IPS DF 4.7 (cell line): ENCODE measurements around the gene ATE1.
"Not testable (repeated sequence)": the region's sequence is repeated elsewhere in the genome, so short reads cannot be mapped to it uniquely, and the experiment has no call there.

Experiments used
- DNase-seq: peaks from one replicate; pipeline ENCODE4 v3.0.0-alpha.2; 2013; ENCODE audit warnings: low spot score; ENCODE audit errors: extremely low read depth

The ATE1 gene

GRCh38 chr10:121927841-121928527, at the start of gene ATE1:
Gene ATE1, minus strand, starts transcription at chr10:121928031. Its CDS starts 82 bp downstream, at chr10:121927949.
- DNase-seq: peak; percentile 56

DNA sequence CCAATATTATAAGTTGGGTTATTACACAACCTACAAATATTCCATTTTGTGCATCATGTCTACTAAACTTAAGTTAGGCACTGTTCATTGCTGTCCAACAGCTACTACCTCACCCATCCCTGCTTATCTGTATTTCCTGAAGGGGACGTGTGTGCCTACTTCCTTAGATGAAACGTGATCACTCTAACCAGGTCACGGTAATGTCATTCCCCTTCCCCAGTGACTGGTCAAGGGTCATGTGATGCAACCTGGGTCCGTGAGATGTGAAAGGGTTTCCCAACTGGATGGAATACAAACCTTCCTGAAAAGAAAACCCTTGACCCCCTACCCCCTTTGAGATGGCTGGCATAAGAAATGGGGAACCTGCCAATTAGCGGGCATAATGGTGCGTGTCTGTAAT, 48.8 kb upstream of the ATE1 start:
- no peak for DNase-seq

GRCh38 chr10:121975295-121976086, 47.7 kb upstream of the ATE1 start:
- DNase-seq: no peak

DNA sequence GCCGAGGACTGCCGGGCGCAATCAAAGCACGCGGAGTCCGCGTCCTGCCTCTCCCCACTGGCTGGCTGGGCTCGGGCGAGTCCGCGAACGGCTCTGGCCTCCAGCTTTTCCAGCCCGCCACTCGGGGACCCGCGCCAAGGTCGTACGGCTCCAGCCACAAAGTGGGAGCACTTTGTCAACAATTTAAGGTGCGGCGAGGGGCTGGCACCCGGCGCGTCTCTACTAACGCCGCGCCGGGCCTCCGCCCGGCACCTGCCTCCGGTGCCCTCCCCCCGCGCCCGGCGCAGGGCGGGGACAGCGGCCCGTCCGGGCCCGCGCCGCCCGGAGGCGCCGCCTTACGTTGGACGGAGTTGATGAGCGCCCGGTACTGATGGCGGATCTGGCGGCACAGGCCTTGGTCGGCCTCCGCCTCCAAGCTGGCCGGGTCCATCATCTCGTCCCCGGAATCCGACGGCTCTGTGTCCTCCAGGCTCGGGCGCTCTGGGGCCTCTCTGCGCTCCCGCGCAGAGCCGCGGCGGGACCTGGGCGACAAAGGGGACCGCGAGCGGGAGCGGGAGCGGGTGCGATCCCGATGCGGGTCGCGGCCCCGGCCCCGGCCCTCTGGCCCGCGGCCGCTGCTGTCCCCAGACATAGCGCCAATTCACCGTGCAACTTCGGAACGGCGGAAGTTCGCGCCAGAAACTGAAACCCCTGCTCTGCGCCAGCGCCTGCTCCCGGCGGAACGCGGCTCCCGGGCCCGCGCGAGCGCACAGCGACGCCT, 46.9 kb upstream of the ATE1 start, which contains the start of gene NSMCE4A:
Gene NSMCE4A (minus strand): TSS at position 683 of the 760 bp plus-strand sequence. CDS start 52 bp downstream, at position 631.
- DNase-seq: no peak

GRCh38 chr10:121974019-121974534, 46.2 kb upstream of the ATE1 start:
- no peak for DNase-seq

DNA sequence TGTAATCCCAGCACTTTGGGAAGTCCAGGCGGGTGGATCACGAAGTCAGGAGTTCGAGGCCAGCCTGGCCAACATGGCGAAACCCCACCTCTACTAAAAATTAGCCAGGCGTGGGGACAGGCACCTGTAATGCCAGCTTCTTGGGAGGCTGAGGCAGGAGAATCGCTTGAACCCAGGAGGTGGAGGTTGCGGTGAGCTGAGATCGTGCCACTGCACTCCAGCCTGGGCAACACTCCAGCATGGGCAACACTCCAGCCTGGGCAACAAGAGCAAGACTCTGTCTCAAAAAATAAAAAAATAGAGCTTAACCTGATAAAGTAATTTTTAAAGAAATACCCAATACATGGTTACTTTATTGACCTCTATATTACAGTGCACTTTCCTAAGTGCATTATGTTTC, 41.3 kb upstream of the ATE1 start:
- not testable (repeated sequence) for DNase-seq

DNA sequence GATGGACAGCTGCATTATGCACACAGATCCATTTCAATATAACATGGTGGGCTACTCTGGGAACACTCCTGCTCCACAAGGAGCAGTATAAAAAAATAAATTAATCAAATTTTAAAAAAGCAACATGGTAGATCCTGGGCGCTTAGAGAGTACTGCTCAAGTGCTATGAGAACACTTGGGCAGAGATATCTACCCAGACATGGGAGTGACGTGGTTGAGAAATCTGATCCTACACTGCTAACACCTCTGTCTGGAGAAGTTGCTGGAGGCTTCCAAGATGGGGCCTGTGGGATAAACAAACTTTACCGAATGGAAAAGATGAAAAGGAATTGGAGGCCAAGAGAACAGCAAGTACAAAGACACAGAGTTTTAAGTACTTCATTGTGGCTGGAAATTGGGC, 38.2 kb upstream of the ATE1 start:
- no peak for DNase-seq

GRCh38 chr10:121961456-121961855, 33.6 kb upstream of the ATE1 start:
- no peak for DNase-seq

- DNase-seq: no peak
Observed at GRCh38 chr10:121959671-121960070, 31.8 kb upstream of the ATE1 start.

DNA sequence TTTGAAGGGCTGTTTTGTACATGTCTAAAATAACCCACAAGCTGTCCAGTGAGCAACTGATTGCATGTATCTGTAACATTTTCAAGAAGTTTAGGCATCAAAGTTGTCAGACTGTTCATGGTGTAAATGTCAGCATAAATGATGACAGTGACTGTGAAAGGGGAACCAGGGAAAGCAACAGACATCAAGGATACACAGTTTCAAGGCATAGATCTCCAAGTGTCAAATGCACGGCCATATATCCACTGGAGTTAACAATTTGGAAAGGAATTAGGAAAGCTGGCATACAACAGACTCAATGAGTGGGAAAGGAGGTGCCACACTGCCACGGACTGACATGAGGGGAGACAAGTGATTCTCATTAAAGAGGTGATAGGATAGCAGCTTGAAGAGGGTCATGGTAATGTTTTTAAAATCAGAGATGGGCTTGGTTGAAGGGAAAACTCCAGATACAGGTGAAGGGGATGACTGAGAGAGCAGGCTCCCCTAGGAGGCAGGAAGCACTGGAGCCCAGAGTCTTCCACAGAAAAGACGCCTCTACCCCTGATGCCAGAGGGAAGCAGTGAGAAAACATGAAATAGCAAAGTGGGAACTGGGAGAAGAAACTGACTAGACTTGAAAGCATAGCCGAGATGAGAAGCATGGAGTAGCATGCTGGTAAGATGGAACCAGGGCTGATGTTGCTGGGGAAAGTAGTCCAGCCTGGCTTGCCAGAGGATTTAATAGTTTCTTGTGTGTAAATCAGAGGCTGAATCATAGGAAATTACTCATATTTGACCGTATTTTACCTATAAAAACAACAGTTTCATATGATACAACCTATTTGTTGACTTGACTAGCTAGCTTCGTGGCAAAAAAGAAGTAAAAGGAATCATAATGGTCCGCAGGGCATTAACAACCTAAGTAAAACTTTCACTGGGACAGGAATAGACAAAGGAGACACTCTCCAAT, 28.6 kb upstream of the ATE1 start:
- no peak for DNase-seq

DNA sequence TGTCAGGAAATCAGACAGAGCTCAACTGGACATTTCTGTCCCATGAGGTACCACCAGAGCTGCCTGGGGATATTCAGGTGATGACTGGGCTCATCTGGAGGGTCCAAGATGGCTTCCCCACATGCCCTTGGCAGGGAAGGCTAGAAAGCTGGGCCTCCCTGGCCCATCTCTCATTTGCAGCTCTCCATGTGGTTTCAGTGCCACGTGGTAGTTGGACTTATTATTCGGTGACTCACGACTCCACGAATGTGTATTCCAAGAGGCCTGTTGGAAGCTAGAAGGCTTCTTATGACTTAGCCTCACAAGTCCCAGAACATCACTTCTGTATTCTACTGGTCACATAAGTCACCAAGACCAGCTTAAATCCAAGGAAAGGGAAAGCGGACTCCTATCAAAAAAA, 24.4 kb upstream of the ATE1 start:
- DNase-seq: no peak

- no peak for DNase-seq
Observed at GRCh38 chr10:121949451-121949850, 21.6 kb upstream of the ATE1 start.

DNA sequence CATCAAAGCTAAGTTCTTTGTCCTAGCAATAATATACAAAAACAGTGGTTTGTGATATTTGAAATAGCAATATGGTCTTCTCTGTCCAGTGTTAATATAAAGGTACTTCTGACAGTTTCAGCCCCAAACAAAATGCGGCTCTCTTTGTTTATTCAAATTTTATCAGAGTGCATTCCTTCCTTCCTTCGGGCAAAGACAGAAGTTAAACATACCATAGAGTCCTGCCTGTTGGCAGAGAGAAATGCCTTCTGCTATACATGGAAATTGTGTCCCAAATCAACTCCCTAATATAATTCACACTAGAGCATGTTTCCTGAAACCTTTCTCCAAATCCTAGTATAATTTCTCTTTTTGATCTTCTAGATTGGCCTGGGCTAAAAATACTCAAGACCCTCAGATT, 21.2 kb upstream of the ATE1 start:
- DNase-seq: no peak

- no peak for DNase-seq
Observed at GRCh38 chr10:121947343-121948330, 19.8 kb upstream of the ATE1 start.

DNA sequence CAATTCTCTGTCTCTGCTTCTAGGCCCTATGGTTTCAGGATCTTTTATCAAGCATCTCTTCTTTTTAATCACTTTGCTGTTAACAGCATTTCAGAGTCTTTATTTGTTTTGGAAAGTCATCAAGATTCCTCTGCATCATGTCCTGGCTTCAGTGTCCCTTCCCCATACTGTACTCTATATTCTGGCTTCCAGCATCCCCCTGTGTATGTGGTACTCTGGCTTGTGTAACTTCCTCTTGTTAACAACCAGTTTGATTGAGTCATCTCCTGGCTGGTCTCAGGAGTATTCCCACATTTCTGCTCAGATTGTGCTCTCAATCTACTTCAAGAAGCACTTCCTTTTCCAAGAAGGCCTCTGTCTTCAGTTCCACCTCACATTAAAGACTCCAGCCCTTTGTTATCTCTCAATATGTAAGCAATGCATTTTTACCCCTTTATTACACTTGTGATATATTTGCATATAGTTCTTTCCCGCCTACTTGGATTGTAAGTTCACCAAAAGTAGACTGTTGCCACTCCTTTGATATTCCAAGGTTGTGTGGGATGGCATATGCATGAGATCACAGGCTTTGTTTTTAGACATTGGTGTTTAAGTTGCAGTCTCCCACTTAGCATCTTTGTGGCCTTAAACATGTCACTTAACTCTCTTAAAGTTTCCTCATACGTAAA, 15.1 kb upstream of the ATE1 start:
- no peak for DNase-seq

DNA sequence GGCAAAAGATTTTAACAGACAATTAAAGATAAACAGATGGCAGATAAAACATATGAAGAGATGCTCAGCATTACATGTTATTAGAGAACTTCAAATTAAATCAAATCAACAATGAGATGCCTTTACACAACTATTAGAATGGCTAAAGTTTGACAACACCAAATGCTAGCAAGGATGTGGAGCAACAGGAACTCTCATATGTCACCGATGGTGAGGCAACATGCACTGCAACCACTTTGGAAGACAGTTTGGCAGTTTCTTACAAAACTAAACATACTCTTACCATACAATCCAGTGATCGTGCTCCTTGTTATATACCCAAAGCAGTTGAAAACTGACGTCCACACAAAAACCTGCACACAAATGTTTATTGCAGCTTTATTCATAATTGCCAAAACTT, 13.7 kb upstream of the ATE1 start:
- DNase-seq: no peak

- no peak for DNase-seq
Observed at GRCh38 chr10:121936295-121936694, 8.5 kb upstream of the ATE1 start.

DNA sequence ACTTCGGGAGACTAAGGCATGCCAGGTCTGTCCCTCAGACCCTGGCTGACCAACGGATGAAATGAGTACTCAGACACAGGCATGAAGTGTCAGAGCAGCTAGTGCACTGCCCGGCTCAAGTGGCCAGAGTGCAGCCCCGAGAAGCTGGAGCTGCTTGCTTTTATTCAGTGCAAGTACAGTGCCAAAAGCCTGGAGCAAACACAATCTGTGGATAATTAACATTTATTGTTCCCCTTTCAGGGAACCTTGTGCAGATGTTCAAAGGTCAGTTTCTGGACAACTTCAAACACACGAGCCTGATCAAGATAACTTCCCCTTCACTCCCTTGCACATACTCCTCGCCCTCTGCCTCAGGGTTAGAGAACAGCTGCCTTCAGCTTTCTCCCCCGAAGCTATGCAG, 7.9 kb upstream of the ATE1 start:
- no peak for DNase-seq
